HepG2 (cell line): Measurements from ENCODE around the gene CPAMD8.

Experiments
- ATRX ChIP-seq: sonication (generic); formaldehyde crosslinking; IDR thresholded peaks from 2 replicates; pipeline ENCODE4 v1.4.0; 2020; ENCODE audit warnings: missing genetic modification reagents, borderline replicate concordance
- CEBPG ChIP-seq: IDR thresholded peaks from 2 replicates; pipeline ENCODE4 v1.6.1; 2016
- CHD2 ChIP-seq: IDR thresholded peaks from 2 replicates; pipeline ENCODE4 v1.6.1; 2011; ENCODE audit warnings: low read depth, low read length, improper control_type of control experiment
- CTCF ChIP-seq: sonication (generic); formaldehyde crosslinking; IDR thresholded peaks from 2 replicates; pipeline ENCODE4 v1.5.0; 2020; ENCODE audit warnings: mild to moderate bottlenecking, missing genetic modification reagents, moderate library complexity
- EP300 ChIP-seq, 3 experiments: sonication (generic) in 1 of 3; formaldehyde crosslinking in 1 of 3; IDR thresholded peaks; 2 replicates each; pipeline versions ENCODE4 v1.5.1 to v1.6.1; 2011 to 2020; ENCODE audit warnings: low read depth in 2 of 3, low read length in 2 of 3, borderline replicate concordance in 1 of 3, improper control_type of control experiment in 1 of 3, mild to moderate bottlenecking in 1 of 3, missing genetic modification reagents in 1 of 3, moderate library complexity in 1 of 3
- MAFF ChIP-seq: IDR thresholded peaks from 2 replicates; pipeline ENCODE4 v1.6.1; 2011; ENCODE audit warnings: low read depth, low read length, improper control_type of control experiment
- SMC3 ChIP-seq: IDR thresholded peaks from 2 replicates; pipeline ENCODE4 v1.6.1; 2011; ENCODE audit warnings: low read length, improper control_type of control experiment
- ZNF451 ChIP-seq: sonication (generic); formaldehyde crosslinking; IDR thresholded peaks from 2 replicates; pipeline ENCODE4 v1.5.0; 2020; ENCODE audit warnings: mild to moderate bottlenecking, missing genetic modification reagents
- TF ChIP-seq, protein P1 (sequence below): sonication (generic); formaldehyde crosslinking; IDR thresholded peaks from 2 replicates; pipeline ENCODE4 v1.4.0; 2020; ENCODE audit warnings: missing genetic modification reagents
- TF ChIP-seq, protein P2 (sequence below): sonication (generic); formaldehyde crosslinking; IDR thresholded peaks from 2 replicates; pipeline ENCODE4 v1.5.0; 2020; ENCODE audit warnings: missing genetic modification reagents
- TF ChIP-seq, protein P3 (sequence below): sonication (generic); formaldehyde crosslinking; IDR thresholded peaks from 2 replicates; pipeline ENCODE4 v1.5.1; 2020; ENCODE audit warnings: mild to moderate bottlenecking, missing genetic modification reagents, borderline replicate concordance
- TF ChIP-seq, protein P4 (sequence below): sonication (generic); formaldehyde crosslinking; IDR thresholded peaks from 2 replicates; pipeline ENCODE4 v1.4.0; 2020; ENCODE audit warnings: missing genetic modification reagents

DNA sequence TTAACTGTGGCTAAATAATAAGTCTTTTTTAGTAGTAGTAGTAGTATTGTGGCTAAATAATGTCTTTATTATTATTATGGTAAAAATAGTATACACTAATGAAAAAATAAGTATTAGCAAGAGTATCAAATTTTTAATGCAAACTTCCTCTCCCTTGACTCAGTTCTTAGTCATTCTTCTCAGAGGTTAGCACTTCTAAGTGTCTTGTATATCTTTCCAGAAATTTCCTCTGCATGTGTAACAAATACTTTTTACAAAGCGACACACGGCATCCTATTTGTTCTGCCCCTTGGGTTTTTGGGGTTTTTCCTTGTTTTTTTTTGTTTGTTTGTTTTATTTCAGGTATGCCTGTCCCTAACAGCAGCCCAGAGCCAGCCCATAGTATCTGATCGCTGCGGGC is 176.5 kb downstream of the CPAMD8 start:
- TF ChIP-seq, protein P1, sequence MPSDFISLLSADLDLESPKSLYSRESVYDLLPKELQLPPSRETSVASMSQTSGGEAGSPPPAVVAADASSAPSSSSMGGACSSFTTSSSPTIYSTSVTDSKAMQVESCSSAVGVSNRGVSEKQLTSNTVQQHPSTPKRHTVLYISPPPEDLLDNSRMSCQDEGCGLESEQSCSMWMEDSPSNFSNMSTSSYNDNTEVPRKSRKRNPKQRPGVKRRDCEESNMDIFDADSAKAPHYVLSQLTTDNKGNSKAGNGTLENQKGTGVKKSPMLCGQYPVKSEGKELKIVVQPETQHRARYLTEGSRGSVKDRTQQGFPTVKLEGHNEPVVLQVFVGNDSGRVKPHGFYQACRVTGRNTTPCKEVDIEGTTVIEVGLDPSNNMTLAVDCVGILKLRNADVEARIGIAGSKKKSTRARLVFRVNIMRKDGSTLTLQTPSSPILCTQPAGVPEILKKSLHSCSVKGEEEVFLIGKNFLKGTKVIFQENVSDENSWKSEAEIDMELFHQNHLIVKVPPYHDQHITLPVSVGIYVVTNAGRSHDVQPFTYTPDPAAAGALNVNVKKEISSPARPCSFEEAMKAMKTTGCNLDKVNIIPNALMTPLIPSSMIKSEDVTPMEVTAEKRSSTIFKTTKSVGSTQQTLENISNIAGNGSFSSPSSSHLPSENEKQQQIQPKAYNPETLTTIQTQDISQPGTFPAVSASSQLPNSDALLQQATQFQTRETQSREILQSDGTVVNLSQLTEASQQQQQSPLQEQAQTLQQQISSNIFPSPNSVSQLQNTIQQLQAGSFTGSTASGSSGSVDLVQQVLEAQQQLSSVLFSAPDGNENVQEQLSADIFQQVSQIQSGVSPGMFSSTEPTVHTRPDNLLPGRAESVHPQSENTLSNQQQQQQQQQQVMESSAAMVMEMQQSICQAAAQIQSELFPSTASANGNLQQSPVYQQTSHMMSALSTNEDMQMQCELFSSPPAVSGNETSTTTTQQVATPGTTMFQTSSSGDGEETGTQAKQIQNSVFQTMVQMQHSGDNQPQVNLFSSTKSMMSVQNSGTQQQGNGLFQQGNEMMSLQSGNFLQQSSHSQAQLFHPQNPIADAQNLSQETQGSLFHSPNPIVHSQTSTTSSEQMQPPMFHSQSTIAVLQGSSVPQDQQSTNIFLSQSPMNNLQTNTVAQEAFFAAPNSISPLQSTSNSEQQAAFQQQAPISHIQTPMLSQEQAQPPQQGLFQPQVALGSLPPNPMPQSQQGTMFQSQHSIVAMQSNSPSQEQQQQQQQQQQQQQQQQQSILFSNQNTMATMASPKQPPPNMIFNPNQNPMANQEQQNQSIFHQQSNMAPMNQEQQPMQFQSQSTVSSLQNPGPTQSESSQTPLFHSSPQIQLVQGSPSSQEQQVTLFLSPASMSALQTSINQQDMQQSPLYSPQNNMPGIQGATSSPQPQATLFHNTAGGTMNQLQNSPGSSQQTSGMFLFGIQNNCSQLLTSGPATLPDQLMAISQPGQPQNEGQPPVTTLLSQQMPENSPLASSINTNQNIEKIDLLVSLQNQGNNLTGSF (CRISPR knock-in tag), result no peak
- no peak for TF ChIP-seq ATRX (CRISPR knock-in tag)
- TF ChIP-seq ZNF451 (CRISPR knock-in tag), result no peak
- TF ChIP-seq CEBPG (CRISPR knock-in tag), result no peak
- TF ChIP-seq CHD2, result no peak
- TF ChIP-seq CTCF (CRISPR knock-in tag), result no peak
- no peak for TF ChIP-seq SMC3
- no peak for TF ChIP-seq MAFF
- TF ChIP-seq, protein P2, sequence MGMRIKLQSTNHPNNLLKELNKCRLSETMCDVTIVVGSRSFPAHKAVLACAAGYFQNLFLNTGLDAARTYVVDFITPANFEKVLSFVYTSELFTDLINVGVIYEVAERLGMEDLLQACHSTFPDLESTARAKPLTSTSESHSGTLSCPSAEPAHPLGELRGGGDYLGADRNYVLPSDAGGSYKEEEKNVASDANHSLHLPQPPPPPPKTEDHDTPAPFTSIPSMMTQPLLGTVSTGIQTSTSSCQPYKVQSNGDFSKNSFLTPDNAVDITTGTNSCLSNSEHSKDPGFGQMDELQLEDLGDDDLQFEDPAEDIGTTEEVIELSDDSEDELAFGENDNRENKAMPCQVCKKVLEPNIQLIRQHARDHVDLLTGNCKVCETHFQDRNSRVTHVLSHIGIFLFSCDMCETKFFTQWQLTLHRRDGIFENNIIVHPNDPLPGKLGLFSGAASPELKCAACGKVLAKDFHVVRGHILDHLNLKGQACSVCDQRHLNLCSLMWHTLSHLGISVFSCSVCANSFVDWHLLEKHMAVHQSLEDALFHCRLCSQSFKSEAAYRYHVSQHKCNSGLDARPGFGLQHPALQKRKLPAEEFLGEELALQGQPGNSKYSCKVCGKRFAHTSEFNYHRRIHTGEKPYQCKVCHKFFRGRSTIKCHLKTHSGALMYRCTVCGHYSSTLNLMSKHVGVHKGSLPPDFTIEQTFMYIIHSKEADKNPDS (CRISPR knock-in tag), result no peak
- TF ChIP-seq, protein P3, sequence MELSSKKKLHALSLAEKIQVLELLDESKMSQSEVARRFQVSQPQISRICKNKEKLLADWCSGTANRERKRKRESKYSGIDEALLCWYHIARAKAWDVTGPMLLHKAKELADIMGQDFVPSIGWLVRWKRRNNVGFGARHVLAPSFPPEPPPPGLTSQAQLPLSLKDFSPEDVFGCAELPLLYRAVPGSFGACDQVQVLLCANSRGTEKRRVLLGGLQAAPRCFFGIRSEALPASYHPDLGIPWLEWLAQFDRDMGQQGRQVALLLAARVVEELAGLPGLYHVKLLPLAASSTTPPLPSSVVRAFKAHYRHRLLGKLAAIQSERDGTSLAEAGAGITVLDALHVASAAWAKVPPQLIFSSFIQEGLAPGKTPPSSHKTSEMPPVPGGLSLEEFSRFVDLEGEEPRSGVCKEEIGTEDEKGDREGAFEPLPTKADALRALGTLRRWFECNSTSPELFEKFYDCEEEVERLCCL (CRISPR knock-in tag), result no peak
- no peak for TF ChIP-seq EP300 (IDR thresholded peaks at IDR 0.05; ENCODE audit: low read depth in 2 of 2, low read length in 2 of 2)
- no peak for TF ChIP-seq EP300 (CRISPR knock-in tag; IDR thresholded peaks at IDR 0.05; ENCODE audit: borderline replicate concordance)
- TF ChIP-seq, protein P4, sequence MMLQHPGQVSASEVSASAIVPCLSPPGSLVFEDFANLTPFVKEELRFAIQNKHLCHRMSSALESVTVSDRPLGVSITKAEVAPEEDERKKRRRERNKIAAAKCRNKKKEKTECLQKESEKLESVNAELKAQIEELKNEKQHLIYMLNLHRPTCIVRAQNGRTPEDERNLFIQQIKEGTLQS (CRISPR knock-in tag), result no peak
